ENCODE data around the gene NRBF2.

Gene NRBF2

GRCh38 chr10:63105225-63106110 is 27.7 kb upstream of the NRBF2 start:
- H3K9me3 ChIP-seq (ENCODE audit: control insufficient read depth, low read length) = no peaks in the 10 kb centered on the region
- H3K4me1 ChIP-seq (ENCODE audit: control insufficient read depth, insufficient read depth, low read length) = no peaks in the 10 kb centered on the region
- no peaks in the 10 kb centered on the region for H3K36me3 ChIP-seq (ENCODE audit: control insufficient read depth, insufficient read depth, low read length)
- no peaks in the 10 kb centered on the region for H3K27me3 ChIP-seq (ENCODE audit: control insufficient read depth, insufficient read depth, low read length)
- H3K4me3 ChIP-seq (ENCODE audit: low read length) = no peak overlapping the region
- no peak overlapping the region for H3K9ac ChIP-seq (ENCODE audit: low read length)

- H3K4me3 ChIP-seq (ENCODE audit: low read length) = no peak overlapping the region
These were observed 26.9 kb upstream of the NRBF2 start for GRCh38 chr10:63106111-63106755.

GRCh38 chr10:63107943-63108437 is 25.1 kb upstream of the NRBF2 start:
- no peaks in the 10 kb centered on the region for H3K9me3 ChIP-seq (ENCODE audit: control insufficient read depth, low read length)
- H3K4me1 ChIP-seq (ENCODE audit: control insufficient read depth, insufficient read depth, low read length) = no peaks in the 10 kb centered on the region
- no peaks in the 10 kb centered on the region for H3K27me3 ChIP-seq (ENCODE audit: control insufficient read depth, insufficient read depth, low read length)
- H3K9ac ChIP-seq (ENCODE audit: low read length) = no peak overlapping the region
- no peaks in the 10 kb centered on the region for H3K36me3 ChIP-seq (ENCODE audit: control insufficient read depth, insufficient read depth, low read length)
- no peak overlapping the region for H3K4me3 ChIP-seq (ENCODE audit: low read length)

More at GRCh38 chr10:63106111-63106755, 26.9 kb upstream of the NRBF2 start:
- no peaks in the 10 kb centered on the region for H3K36me3 ChIP-seq (ENCODE audit: control insufficient read depth, insufficient read depth, low read length)
- H3K9me3 ChIP-seq (ENCODE audit: control insufficient read depth, low read length) = no peaks in the 10 kb centered on the region
- H3K4me1 ChIP-seq (ENCODE audit: control insufficient read depth, insufficient read depth, low read length) = no peaks in the 10 kb centered on the region
- no peaks in the 10 kb centered on the region for H3K27me3 ChIP-seq (ENCODE audit: control insufficient read depth, insufficient read depth, low read length)
- no peak overlapping the region for H3K9ac ChIP-seq (ENCODE audit: low read length)

GRCh38 chr10:63110940-63111339 is 22.2 kb upstream of the NRBF2 start:
- Histone ChIP-seq H3K9ac (ENCODE audit: low read length) (no peak overlapping the region), H3K4me1 (ENCODE audit: control insufficient read depth, insufficient read depth, low read length) (no peaks in the 10 kb centered on the region)

GRCh38 chr10:63114031-63114814 is 18.9 kb upstream of the NRBF2 start:
- Histone ChIP-seq H3K4me1 (ENCODE audit: control insufficient read depth, insufficient read depth, low read length) (no peaks in the 10 kb centered on the region), H3K4me3 (ENCODE audit: low read length) (no peak overlapping the region), H3K27me3 (ENCODE audit: control insufficient read depth, insufficient read depth, low read length) (no peaks in the 10 kb centered on the region), H3K9me3 (ENCODE audit: control insufficient read depth, low read length) (no peaks in the 10 kb centered on the region), H3K9ac (ENCODE audit: low read length) (no peak overlapping the region), H3K36me3 (ENCODE audit: control insufficient read depth, insufficient read depth, low read length) (no peaks in the 10 kb centered on the region)

More at GRCh38 chr10:63110940-63111339, 22.2 kb upstream of the NRBF2 start:
- H3K9me3 ChIP-seq (ENCODE audit: control insufficient read depth, low read length) = no peaks in the 10 kb centered on the region
- H3K4me3 ChIP-seq (ENCODE audit: low read length) = no peak overlapping the region
- H3K36me3 ChIP-seq (ENCODE audit: control insufficient read depth, insufficient read depth, low read length) = no peaks in the 10 kb centered on the region
- no peaks in the 10 kb centered on the region for H3K27me3 ChIP-seq (ENCODE audit: control insufficient read depth, insufficient read depth, low read length)

GRCh38 chr10:63115732-63116383 is 17.3 kb upstream of the NRBF2 start:
- Histone ChIP-seq H3K27me3 (ENCODE audit: control insufficient read depth, insufficient read depth, low read length) (no peaks in the 10 kb centered on the region), H3K4me3 (ENCODE audit: low read length) (no peak overlapping the region), H3K9ac (ENCODE audit: low read length) (no peak overlapping the region), H3K9me3 (ENCODE audit: control insufficient read depth, low read length) (no peaks in the 10 kb centered on the region), H3K4me1 (ENCODE audit: control insufficient read depth, insufficient read depth, low read length) (no peaks in the 10 kb centered on the region), H3K36me3 (ENCODE audit: control insufficient read depth, insufficient read depth, low read length) (no peaks in the 10 kb centered on the region)

GRCh38 chr10:63116452-63117072 is 16.6 kb upstream of the NRBF2 start:
- no peaks in the 10 kb centered on the region for H3K4me1 ChIP-seq (ENCODE audit: control insufficient read depth, insufficient read depth, low read length)
- no peak overlapping the region for H3K4me3 ChIP-seq (ENCODE audit: low read length)
- no peaks in the 10 kb centered on the region for H3K9me3 ChIP-seq (ENCODE audit: control insufficient read depth, low read length)
- no peak overlapping the region for H3K9ac ChIP-seq (ENCODE audit: low read length)
- H3K36me3 ChIP-seq (ENCODE audit: control insufficient read depth, insufficient read depth, low read length) = no peaks in the 10 kb centered on the region
- no peaks in the 10 kb centered on the region for H3K27me3 ChIP-seq (ENCODE audit: control insufficient read depth, insufficient read depth, low read length)

GRCh38 chr10:63119041-63119440 is 14.1 kb upstream of the NRBF2 start:
- H3K27me3 ChIP-seq (ENCODE audit: control insufficient read depth, insufficient read depth, low read length) = no peaks in the 10 kb centered on the region
- no peaks in the 10 kb centered on the region for H3K36me3 ChIP-seq (ENCODE audit: control insufficient read depth, insufficient read depth, low read length)
- no peak overlapping the region for H3K4me3 ChIP-seq (ENCODE audit: low read length)
- no peaks in the 10 kb centered on the region for H3K4me1 ChIP-seq (ENCODE audit: control insufficient read depth, insufficient read depth, low read length)
- no peaks in the 10 kb centered on the region for H3K9me3 ChIP-seq (ENCODE audit: control insufficient read depth, low read length)
- no peak overlapping the region for H3K9ac ChIP-seq (ENCODE audit: low read length)

- Histone ChIP-seq H3K4me1 (ENCODE audit: control insufficient read depth, insufficient read depth, low read length) (no peaks in the 10 kb centered on the region), H3K27me3 (ENCODE audit: control insufficient read depth, insufficient read depth, low read length) (no peaks in the 10 kb centered on the region), H3K9ac (ENCODE audit: low read length) (no peak overlapping the region), H3K9me3 (ENCODE audit: control insufficient read depth, low read length) (no peaks in the 10 kb centered on the region), H3K4me3 (ENCODE audit: low read length) (no peak overlapping the region), H3K36me3 (ENCODE audit: control insufficient read depth, insufficient read depth, low read length) (no peaks in the 10 kb centered on the region)
These were observed 12.6 kb upstream of the NRBF2 start for GRCh38 chr10:63120554-63120953.

- no peaks in the 10 kb centered on the region for H3K9me3 ChIP-seq (ENCODE audit: control insufficient read depth, low read length)
- no peak overlapping the region for H3K9ac ChIP-seq (ENCODE audit: low read length)
- H3K4me1 ChIP-seq (ENCODE audit: control insufficient read depth, insufficient read depth, low read length) = no peaks in the 10 kb centered on the region
- no peaks in the 10 kb centered on the region for H3K27me3 ChIP-seq (ENCODE audit: control insufficient read depth, insufficient read depth, low read length)
- H3K36me3 ChIP-seq (ENCODE audit: control insufficient read depth, insufficient read depth, low read length) = no peaks in the 10 kb centered on the region
- H3K4me3 ChIP-seq (ENCODE audit: low read length) = no peak overlapping the region
These were observed 9.3 kb upstream of the NRBF2 start for GRCh38 chr10:63123727-63124362.

GRCh38 chr10:63125459-63125858 is 7.7 kb upstream of the NRBF2 start:
- no peaks in the 10 kb centered on the region for H3K4me1 ChIP-seq (ENCODE audit: control insufficient read depth, insufficient read depth, low read length)
- no peak overlapping the region for H3K4me3 ChIP-seq (ENCODE audit: low read length)
- no peak overlapping the region for H3K9ac ChIP-seq (ENCODE audit: low read length)
- H3K27me3 ChIP-seq (ENCODE audit: control insufficient read depth, insufficient read depth, low read length) = no peaks in the 10 kb centered on the region
- H3K36me3 ChIP-seq (ENCODE audit: control insufficient read depth, insufficient read depth, low read length) = no peaks in the 10 kb centered on the region
- H3K9me3 ChIP-seq (ENCODE audit: control insufficient read depth, low read length) = no peaks in the 10 kb centered on the region
